SK-N-SH (cell line): ENCODE data around the gene ADK.

Experiments
- CTCF ChIP-seq: fragments of 200-600 bp; sonication (generic); IDR thresholded peaks from 2 replicates; pipeline ENCODE4 v1.6.1; 2017; ENCODE audit warnings: antibody characterized with exemption, mild to moderate bottlenecking, moderate library complexity
- EP300 ChIP-seq, 2 experiments: IDR thresholded peaks; 2 replicates each; pipeline versions ENCODE4 v1.4.0 to v1.6.1; 2012; ENCODE audit warnings: borderline replicate concordance in 1 of 2, low read depth in 1 of 2, low read length in 1 of 2
- SIN3A ChIP-seq: IDR thresholded peaks from 2 replicates; pipeline ENCODE4 v1.6.1; 2012; ENCODE audit warnings: low read depth, mild to moderate bottlenecking, low read length, moderate library complexity, borderline replicate concordance
- TAF1 ChIP-seq: IDR thresholded peaks from 2 replicates; pipeline ENCODE4 v1.6.1; 2012; ENCODE audit warnings: low read depth, mild to moderate bottlenecking, low read length, moderate library complexity, borderline replicate concordance
- YY1 ChIP-seq: IDR thresholded peaks from 2 replicates; pipeline ENCODE4 v1.4.0; 2012; ENCODE audit warnings: low read depth, mild to moderate bottlenecking
- TF ChIP-seq, protein P1 (sequence below): IDR thresholded peaks from 2 replicates; pipeline ENCODE4 v1.6.1; 2012; ENCODE audit warnings: mild to moderate bottlenecking, low read depth, low read length, moderate library complexity
- TF ChIP-seq, protein P2 (sequence below): IDR thresholded peaks from 2 replicates; pipeline ENCODE4 v1.4.0; 2012; ENCODE audit warnings: low read depth

- TF ChIP-seq SIN3A: no peak
- no peak for TF ChIP-seq TAF1
- TF ChIP-seq CTCF: no peak
- TF ChIP-seq, protein P1, sequence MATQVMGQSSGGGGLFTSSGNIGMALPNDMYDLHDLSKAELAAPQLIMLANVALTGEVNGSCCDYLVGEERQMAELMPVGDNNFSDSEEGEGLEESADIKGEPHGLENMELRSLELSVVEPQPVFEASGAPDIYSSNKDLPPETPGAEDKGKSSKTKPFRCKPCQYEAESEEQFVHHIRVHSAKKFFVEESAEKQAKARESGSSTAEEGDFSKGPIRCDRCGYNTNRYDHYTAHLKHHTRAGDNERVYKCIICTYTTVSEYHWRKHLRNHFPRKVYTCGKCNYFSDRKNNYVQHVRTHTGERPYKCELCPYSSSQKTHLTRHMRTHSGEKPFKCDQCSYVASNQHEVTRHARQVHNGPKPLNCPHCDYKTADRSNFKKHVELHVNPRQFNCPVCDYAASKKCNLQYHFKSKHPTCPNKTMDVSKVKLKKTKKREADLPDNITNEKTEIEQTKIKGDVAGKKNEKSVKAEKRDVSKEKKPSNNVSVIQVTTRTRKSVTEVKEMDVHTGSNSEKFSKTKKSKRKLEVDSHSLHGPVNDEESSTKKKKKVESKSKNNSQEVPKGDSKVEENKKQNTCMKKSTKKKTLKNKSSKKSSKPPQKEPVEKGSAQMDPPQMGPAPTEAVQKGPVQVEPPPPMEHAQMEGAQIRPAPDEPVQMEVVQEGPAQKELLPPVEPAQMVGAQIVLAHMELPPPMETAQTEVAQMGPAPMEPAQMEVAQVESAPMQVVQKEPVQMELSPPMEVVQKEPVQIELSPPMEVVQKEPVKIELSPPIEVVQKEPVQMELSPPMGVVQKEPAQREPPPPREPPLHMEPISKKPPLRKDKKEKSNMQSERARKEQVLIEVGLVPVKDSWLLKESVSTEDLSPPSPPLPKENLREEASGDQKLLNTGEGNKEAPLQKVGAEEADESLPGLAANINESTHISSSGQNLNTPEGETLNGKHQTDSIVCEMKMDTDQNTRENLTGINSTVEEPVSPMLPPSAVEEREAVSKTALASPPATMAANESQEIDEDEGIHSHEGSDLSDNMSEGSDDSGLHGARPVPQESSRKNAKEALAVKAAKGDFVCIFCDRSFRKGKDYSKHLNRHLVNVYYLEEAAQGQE: no peak
- no peak for TF ChIP-seq EP300 (IDR thresholded peaks at IDR 0.05; ENCODE audit: borderline replicate concordance in 1 of 2, low read depth in 1 of 2, low read length in 1 of 2)
- TF ChIP-seq, protein P2, sequence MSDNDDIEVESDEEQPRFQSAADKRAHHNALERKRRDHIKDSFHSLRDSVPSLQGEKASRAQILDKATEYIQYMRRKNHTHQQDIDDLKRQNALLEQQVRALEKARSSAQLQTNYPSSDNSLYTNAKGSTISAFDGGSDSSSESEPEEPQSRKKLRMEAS: no peak
- no peak for TF ChIP-seq YY1
Observed at GRCh38 chr10:74140553-74140952, 10.5 kb upstream of the ADK start.
